ENCODE results near the gene ESYT2. TPM values are rescaled to one million over a fixed set of nuclear protein-coding genes. Genes with fewer than 3 reads are reported as not detected.

Gene ESYT2
- total RNA-seq, 1 donor: 145 TPM

DNA sequence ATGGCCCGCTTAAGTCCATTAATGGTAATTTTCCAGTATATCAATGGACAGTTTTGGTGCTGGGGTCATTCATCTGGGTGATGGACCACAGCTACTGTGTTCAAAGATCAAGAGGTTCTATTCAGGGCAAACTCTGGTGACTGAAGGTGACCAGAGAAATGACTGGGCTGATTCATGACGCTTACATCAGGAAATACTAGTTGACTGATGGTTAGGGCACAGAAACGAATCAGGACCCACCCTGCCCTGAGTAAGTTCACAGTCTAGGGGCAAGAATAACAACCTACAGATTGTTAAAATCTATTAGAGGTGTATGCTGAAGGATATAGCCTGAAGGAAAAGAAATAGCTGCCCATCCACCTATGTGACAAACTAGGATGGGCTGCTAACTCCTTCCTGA, 134.3 kb downstream of the ESYT2 start:
- Histone ChIP-seq H3K27me3 (ENCODE audit: insufficient read depth, low read length) (no peaks in the 10 kb centered on the region), H3K9me3 (ENCODE audit: low read depth, low read length) (no peaks in the 10 kb centered on the region), H3K4me1 (ENCODE audit: insufficient read depth, low read length) (peaks cover 13% of the 10 kb centered on the region), H3K4me3 (ENCODE audit: low read length) (no peak overlapping the region)

DNA sequence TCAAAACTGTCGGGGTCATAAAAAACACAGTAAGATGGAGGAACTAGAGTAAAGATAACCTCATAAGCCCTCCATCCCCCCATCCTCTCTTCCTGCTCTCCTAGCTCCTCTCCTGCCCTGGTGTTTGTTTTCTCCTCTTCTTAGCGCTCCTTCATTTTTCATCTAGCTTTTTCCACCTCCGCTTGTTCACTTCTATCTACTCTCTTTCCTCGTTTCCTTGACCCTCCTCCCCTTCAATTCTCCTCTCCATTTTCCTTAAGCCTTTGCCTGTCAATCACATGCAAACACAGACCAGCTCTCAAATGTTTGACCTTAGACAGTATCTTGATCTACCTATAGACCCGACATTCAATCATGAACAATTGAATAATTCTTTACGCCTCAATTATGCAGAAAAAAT, 134.7 kb downstream of the ESYT2 start:
- H3K4me1 ChIP-seq (ENCODE audit: insufficient read depth, low read length): peaks cover 13% of the 10 kb centered on the region
- no peaks in the 10 kb centered on the region for H3K9me3 ChIP-seq (ENCODE audit: low read depth, low read length)
- H3K27me3 ChIP-seq (ENCODE audit: insufficient read depth, low read length): no peaks in the 10 kb centered on the region

DNA sequence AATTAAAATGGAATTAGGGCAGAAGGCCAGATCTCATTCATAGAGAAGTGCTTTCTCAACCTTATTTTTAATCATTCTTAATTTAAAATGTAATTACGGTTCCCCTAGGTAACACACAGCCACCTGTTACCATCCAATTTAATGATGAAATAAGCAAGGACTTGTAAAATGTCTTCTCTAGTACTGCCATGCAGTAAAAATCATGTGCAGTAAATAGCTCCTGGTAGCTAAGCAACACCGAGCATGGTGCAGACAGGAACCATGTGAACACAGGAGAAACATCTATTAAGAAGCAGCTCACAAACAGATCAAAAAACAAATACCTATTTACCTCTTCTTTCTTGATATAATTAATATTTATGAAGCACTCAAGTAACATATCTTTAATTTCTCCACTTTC, 139.8 kb downstream of the ESYT2 start:
- Histone ChIP-seq H3K4me1 (ENCODE audit: insufficient read depth, low read length) (no peaks in the 10 kb centered on the region), H3K27me3 (ENCODE audit: insufficient read depth, low read length) (no peaks in the 10 kb centered on the region), H3K9me3 (ENCODE audit: low read depth, low read length) (no peaks in the 10 kb centered on the region), H3K4me3 (ENCODE audit: low read length) (no peak overlapping the region)

More for the DNA sequence above, 134.7 kb downstream of the ESYT2 start:
- no peak overlapping the region for H3K4me3 ChIP-seq (ENCODE audit: low read length)

DNA sequence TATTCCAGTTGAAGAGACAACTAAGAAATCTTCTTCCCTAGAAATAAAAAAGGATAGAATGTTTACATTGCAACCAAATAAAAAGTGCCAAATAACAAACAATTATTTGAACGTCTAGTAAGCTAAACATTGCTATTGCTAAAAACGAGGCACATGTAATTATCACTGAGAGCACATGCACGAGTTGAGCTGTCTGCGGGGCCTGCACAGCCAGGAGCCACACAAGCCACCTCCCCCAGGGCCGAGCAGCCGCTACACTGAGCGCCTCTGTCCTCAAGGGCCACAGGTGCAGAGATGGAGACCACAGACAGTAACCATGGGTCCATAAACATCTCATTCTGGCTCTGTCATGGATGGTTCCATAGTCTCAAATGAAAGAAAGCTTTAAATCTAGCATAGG, 141.9 kb downstream of the ESYT2 start:
- no peak overlapping the region for H3K4me3 ChIP-seq (ENCODE audit: low read length)
- H3K27me3 ChIP-seq (ENCODE audit: insufficient read depth, low read length): no peaks in the 10 kb centered on the region
- H3K4me1 ChIP-seq (ENCODE audit: insufficient read depth, low read length): no peaks in the 10 kb centered on the region

DNA sequence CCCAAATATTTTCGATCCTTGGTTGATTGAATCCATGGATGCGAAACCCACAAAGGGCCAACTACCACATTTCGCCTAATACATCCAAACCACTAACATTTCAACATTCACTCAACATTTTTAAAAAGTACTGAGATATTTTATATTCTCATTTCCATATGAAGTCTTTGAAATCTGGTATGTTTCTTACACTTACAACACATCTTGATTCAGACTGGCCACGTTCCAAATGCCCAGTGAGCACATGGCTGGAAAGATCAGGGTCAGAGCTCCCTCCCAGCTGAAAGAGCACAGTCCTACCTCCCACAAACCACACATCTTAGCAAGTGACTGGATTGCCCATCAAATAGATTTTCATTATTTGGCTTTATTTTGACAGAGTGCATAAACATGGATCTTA, 143.6 kb downstream of the ESYT2 start:
- Histone ChIP-seq H3K4me3 (ENCODE audit: low read length) (no peak overlapping the region), H3K4me1 (ENCODE audit: insufficient read depth, low read length) (no peaks in the 10 kb centered on the region), H3K27me3 (ENCODE audit: insufficient read depth, low read length) (no peaks in the 10 kb centered on the region), H3K9me3 (ENCODE audit: low read depth, low read length) (no peaks in the 10 kb centered on the region)

More for the DNA sequence above, 141.9 kb downstream of the ESYT2 start:
- H3K9me3 ChIP-seq (ENCODE audit: low read depth, low read length): no peaks in the 10 kb centered on the region

DNA sequence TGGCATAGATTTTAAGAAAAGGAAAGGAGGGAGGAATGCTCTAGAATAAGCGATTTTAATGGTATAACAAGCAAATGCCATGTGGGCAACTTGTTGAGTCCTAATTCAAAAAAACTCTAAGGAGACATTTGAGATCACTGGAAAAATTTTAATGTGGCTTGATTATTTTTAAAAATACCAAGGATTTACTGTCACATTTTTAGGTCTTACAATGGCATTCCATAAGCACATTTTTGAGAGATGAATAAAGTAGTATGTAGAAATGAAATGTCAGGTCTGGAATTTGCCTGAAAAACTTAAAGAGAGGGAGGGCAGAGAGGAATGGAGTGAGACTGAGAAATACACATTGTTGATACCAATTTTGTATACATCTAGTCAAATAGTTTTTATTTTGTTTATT, 145.0 kb downstream of the ESYT2 start:
- no peak overlapping the region for H3K4me3 ChIP-seq (ENCODE audit: low read length)
- H3K27me3 ChIP-seq (ENCODE audit: insufficient read depth, low read length): no peaks in the 10 kb centered on the region
- no peaks in the 10 kb centered on the region for H3K9me3 ChIP-seq (ENCODE audit: low read depth, low read length)
- H3K4me1 ChIP-seq (ENCODE audit: insufficient read depth, low read length): no peaks in the 10 kb centered on the region

DNA sequence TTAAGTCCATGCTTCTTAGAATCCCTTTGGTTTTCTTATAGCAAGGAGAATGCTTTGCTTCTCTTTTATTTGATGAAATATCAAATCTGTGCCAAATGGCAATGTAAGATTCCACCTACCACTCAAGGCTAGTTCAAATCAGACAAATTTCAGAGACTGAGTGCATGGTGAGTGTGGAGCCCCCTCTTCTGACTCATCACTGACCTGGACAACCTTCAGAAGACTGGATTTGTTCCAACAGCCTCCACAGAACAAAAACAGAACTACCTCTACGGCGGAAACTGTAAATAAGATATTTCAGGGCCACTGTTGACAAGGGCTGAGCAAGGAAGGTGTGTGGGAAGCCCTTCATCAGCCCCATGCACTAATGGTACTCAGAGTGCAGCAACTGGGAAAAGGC, 145.8 kb downstream of the ESYT2 start:
- Histone ChIP-seq H3K4me3 (ENCODE audit: low read length) (no peak overlapping the region), H3K4me1 (ENCODE audit: insufficient read depth, low read length) (no peaks in the 10 kb centered on the region), H3K9me3 (ENCODE audit: low read depth, low read length) (no peaks in the 10 kb centered on the region), H3K27me3 (ENCODE audit: insufficient read depth, low read length) (no peaks in the 10 kb centered on the region)

DNA sequence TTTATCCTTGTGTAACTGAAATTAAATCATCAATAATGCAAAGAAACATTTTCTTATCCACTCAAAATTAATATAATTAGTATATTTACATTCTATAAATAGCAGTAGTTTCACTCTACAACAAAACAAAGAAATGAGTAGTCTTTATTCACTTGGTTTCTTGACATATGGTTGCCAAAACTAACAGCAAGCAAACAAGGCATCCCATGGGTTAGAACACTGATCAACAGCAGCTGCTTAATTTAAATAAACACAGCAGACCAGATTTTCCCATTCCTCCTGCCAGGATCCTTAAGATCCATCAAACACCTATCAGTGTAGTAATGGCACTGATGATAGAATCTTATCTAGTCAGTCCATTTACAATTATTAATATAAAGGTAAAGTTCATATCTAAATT, 146.9 kb downstream of the ESYT2 start:
- Histone ChIP-seq H3K27me3 (ENCODE audit: insufficient read depth, low read length) (no peaks in the 10 kb centered on the region), H3K4me1 (ENCODE audit: insufficient read depth, low read length) (no peaks in the 10 kb centered on the region), H3K9me3 (ENCODE audit: low read depth, low read length) (no peaks in the 10 kb centered on the region), H3K4me3 (ENCODE audit: low read length) (no peak overlapping the region)

Other genes starting within 250 kb of the ESYT2 start
- 0.31 TPM for gene PTPRN2, start 241.7 kb downstream of the ESYT2 start, total RNA-seq
- 2.9 TPM for gene NCAPG2, start 124.7 kb downstream of the ESYT2 start, total RNA-seq
- 5.5 TPM for gene DYNC2I1, start 27.0 kb upstream of the ESYT2 start, total RNA-seq

All from mononuclear cell (primary cell).